Activated naive CD4-positive, alpha-beta T cell treated with Interleukin-2 at 50 U/mL for 16 hours (primary cell): Measurements from ENCODE around the gene AKT3.

Source experiments
- DNase-seq: peaks from one replicate; pipeline ENCODE4 v3.0.0-alpha.2; 2020

Gene AKT3

DNA sequence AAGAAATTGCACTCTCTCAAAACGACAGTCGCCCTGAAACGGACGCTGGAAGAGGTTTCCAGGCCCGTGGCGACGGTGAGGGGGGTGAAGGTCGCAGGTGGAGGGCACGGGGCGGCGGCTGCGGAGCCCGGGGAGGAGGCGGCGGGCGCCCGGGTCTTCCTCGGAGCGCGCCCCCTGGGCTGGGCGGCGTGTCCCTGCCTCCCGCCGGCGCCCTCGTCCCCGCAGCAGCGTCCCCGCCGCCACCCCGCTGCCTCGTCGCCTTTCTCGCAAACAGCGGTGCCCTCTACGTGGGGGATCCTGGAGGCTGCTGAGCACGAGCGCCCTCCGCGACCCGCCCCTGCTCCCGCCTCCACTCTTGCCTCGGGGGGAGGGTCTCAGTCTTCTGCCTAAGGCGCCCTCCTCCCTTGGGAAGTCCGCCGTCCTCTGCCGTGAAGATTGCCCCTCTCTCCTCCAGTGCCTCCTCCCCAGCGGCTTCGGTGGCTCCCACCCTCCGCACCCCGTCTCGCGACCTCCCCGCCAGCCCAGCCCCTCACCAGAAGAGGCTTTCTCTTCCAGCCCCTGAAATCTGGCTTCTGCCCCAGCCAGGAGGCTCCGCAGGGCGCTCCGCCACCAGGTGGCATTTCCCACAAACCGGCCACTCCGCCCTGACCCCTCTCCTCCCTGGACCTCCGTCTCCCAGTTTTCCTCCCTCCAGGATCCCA is 366.8 kb downstream of the AKT3 start:
- DNase-seq: peak; percentile 10

- no peak for DNase-seq
These were observed 367.7 kb downstream of the AKT3 start for GRCh38 chr1:243482141-243483022.

DNA sequence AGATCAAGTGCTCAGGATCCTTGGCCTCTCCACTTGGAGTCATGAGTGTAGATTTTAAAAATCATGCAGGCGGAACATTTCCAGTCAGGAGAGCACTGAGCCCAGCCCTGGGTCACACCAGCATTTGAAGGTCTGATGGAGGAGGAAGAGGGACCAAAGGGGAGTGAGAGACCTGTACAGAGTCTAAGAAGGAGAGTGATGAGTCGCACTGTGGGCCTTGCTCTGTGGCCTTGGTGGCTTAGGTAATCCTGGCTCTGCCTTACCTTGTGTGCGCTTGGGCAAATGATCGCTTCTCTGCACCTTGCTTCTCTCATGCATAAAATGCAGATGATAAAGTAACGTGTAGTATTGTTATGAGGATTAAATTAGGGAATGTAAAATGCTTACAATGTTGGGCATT is 368.9 kb downstream of the AKT3 start:
- DNase-seq: no peak

- no peak for DNase-seq
These were observed 372.2 kb downstream of the AKT3 start for GRCh38 chr1:243477731-243478290.

DNA sequence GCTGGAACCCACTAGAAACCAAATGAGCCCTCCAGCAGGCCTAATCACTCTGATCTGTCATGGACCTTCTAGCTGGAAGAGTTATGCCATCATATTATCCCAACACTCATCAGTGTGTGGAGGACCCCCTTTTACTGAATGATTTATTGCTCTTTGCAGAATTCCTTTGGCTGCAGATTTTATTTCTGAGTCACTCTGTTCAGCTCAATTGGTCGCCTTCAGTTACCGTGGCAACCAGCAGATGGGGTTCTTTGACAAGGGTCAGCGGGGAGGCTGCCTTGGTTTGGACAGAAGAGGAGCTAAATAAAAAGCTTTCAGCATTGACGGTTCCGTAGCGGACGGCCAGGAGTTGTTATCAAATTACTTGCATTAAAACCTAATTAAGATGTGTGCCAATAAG is 374.1 kb downstream of the AKT3 start:
- no peak for DNase-seq

DNA sequence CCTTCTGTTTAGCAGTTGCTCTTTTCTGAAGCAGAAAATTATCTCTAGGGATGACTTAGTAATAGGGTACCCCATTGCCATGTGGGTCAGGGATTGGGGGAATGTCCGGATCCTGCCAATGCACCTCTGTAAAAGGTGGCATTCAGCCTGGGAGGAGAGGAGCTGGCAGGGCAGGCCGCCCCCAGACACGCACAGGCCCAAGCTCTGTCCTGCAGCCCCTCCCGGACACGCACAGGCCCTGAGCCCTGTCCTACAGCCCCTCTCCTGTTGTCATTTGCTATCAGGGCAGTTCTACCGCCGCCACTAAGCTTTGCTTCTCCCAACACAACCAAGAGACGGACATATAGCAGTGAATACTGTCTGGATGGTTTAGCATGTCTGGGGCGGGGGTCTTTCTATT is 375.1 kb downstream of the AKT3 start:
- DNase-seq: no peak

DNA sequence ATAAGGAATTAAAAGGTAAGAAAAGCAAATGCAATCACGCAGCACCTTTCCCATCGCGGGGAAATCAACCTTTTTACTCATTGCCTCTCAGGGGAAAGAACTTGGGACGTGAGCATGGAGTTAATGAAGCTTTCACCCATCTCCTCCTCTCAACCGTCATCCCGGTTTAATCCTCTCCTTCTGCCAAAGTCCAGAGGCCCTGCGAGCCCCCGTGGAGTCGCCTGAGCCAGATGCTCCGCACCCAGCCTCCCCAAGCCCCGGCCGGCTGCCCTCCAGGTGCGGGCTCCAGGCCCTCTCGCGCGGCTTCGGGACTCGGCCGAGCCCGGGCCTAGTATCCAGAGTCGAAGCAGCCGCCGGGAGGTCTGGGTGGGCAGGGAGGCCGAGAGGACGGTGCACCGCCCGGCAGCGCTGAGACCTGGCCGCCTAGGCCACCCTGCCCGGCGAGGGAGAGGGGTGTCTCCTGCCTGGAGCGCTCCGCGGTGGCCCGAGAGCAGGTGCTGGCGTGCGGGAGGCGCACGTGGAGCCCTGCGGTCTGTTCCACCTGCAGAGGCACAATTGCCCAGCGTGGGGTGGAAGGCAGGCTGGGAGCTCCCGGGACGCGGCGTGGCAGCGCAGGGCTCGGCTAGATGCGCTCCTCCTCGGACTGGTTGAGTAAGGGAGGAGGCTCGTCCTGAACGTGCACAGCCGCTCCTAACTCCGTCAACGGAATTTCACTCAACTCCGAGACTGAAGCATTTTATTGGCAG is 375.7 kb downstream of the AKT3 start:
- DNase-seq: no peak

DNA sequence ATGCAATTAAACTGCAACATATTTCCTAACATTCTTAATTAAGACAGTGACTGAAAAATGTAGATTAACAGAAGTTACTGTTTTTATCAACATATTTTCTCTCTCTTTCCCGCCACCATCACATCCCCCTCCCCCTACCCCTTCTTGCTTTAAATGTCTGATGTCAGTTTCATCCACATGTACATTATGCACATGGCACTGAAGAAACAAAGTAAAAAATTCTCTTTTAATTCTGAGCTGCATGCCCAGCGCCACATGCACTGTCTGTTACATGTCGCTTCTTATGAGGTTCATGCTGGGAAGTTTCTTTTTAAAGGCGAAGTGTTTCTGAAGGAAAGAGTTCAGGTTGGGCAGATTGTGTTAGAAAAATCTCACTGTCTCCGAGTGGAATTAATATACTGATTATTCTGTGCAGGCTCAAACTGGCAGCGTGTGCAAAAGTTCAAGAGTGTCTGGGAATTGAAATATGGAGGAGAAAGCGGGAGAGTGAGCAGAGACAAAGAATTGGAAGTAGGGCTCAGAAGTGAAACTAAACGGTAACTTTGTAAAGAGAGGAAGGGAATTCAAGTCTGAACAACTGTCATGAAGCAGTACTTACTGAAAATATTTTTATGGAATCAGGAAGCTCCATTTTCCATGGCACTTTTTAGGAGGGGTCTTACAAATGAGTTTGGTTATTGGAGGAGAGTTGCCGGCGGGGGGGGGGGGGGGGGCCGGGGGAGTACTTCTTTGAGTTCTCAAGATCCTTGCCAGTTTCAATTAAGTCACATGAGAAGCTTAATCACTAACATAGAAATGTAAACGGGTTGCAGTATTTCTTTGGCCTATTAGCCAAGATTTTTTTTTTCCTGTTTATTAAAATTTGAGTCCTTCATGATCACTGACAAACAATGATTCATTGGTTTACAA is 376.6 kb downstream of the AKT3 start:
- DNase-seq: no peak

DNA sequence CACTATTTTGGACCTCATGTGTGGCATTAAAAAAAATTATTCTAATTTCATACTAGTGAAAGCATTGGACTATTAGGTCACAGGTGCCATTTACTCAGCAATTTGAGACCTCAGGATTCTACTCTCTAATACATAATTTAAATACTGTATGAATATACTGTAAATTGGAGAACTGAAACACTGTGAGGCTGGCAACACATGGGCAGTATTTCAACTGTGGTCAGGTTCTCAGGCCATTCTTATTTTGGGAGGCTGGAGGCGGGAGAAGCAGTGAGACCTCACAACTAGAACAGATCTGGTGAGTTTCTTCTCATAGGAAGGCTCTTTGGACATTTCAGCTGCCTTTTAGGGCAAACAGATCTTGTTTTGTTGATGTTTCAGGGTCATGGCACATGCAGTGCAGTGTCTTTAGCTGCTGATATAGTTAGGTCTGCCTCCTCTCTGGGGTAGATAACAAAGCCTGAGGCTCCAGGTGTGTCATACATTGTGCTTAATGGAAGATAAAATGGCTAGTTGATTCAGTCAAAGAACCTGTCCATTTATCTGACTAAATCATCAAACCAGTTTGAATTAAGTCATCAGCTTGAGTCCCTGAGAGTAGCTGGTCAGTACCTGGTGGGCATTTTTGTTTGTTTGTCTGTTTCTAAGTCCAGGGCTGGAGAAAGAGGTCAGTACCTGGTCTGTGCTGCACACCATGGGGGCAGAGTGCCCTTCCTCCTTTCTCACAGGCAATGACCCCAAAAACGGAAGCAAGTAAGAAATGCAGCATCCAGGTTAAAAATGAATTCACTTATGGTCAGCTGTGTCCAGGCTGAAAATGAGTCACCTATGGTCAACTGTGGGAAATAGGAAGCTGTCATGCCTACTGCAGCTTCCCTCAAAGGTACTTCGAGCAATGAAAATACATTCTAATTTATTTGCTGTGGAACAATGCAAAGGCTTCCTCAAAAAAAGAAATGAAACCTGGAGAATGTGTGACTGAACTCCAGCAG is 378.0 kb downstream of the AKT3 start:
- no peak for DNase-seq

DNA sequence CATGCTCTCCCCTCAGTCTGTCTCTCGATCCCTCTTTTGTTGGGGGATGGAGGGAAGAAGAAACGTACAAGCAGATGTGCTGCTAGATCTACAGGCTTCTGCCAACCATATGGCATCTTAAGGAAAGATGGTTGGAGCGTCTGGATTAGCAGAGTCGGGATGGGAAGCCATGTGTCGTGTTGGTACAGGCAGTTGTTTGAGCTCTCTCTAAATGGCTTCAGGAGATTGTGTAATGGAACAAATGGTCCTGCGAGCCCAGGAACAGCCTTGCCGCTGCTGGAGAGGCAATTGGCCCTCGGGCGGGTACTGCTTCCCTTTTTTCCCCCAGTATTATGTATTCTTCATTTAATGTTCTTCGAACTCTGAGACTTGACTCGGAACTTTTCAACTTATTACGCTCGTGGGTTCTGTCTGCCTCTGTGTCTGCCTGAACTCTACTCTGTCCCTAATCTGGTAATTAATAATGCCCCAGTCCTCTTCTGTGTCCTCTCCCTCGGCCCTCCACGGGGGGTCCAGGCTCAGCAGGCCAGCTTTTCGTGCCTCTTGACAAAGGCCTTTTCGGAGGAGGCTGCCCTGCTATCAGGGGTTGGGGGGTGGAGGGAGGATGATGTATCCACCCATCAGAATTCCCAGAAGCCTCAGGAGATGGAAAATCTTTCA is 378.9 kb downstream of the AKT3 start:
- no peak for DNase-seq

GRCh38 chr1:243470502-243470901 is 379.5 kb downstream of the AKT3 start:
- DNase-seq: no peak

DNA sequence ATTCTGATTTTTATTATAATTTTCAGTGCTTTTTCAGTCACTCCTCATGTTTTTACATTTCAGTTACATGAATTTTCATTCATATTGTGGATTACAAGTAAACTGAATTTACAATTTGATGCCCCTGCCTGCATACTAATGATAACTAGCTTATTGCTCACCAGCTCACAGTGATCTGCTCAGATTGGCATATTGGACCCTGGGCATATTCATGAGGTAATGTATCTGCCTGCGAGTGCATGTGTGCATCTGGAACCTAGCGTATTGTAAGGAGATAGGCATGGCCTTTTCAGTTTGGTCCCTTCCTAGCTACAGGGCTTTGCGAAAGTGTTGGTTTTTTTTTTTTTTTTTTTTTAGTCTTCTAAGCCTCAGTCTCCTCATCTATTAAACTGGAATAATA is 380.5 kb downstream of the AKT3 start:
- no peak for DNase-seq

DNA sequence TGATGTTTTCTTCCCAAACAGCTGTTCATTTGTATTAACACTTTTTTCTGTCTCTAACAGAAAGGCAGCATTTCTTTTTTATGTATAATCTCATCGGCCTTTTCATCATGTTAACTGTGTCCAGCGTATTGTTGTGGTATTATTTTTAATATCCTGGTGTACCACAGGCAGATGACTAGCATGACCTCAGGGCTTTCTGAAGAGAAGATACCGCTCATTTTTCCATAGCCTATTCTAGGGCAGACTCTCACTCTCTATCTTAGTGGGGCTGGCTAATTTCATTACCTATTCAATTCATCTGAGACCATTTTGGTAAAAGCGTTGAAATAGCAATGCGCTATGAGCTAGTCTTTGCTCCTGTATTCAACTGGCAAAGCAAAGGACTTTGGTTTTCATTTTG is 384.3 kb downstream of the AKT3 start:
- no peak for DNase-seq

GRCh38 chr1:243465081-243465480 is 385.0 kb downstream of the AKT3 start:
- DNase-seq: no peak

DNA sequence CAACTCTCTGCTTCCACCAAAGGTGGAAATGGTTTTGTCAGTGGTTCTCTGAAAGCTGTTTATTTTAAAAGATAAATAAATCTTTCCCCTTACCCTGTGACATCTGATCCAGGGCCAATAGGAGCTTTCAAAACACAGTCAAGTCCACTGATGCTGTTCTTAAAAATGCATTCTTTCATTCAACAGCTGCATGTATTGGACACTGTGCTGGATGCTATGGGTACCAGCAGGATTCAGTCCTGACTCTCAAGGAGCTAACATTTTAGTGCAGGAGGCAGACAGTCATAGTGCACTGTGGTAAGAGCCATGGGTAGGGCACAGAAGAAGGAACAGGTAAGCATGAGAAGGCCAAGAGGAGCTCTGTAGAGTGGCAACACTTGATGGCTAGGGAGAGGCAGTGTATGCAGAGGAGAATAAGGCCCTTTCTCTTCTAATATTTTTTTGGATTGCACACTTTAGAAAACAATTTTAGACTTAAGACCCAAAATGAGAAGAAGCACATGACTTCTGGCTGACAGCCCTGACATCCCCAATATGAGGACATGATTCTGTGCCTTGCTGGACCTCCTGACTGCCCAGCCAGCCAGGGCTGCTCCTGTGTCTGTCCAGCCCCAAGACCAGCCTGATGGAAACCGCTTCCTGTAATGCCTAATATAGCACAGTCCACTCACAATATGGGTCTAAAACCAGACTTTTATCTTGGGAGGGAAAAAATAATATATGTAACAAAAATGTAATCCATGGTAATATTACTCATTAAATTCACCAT is 386.9 kb downstream of the AKT3 start:
- no peak for DNase-seq

- no peak for DNase-seq
These were observed 388.3 kb downstream of the AKT3 start for GRCh38 chr1:243461700-243462099.

DNA sequence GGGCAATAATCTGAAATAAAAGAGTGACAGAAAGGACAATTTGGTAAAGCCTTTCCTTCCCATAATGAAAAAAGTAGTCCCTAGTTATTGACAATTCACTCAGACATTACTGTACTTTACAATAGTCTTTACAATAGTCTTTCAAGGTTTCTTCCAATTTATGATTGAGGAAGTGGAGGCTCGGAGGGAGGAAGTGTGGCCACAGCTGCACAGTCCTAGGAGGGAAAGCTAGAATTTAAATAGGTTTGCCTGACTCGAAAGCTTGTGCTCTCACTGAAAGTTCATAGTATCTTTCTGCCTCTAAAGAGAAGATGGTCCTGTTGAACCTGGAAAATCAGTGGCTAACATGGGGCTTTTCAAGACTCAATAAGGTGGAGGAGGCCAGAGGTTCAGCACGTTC is 391.0 kb downstream of the AKT3 start:
- no peak for DNase-seq

GRCh38 chr1:243457363-243457982 is 392.6 kb downstream of the AKT3 start:
- DNase-seq: no peak
